GM21390 (cell line): ENCODE results near the gene NEIL1.
A peak's percentile ranks its signal among the peaks of the same experiment; 100 is the strongest.
"Not testable (repeated sequence)": the region's sequence is repeated elsewhere in the genome, so short reads cannot be mapped to it uniquely, and the experiment has no call there.

Source experiments
- ATAC-seq: cut with Tn5 transposase; IDR thresholded peaks from one replicate; pipeline ENCODE4 v1.9.1; 2021; ENCODE audit not compliant: unreplicated experiment

The NEIL1 gene

DNA sequence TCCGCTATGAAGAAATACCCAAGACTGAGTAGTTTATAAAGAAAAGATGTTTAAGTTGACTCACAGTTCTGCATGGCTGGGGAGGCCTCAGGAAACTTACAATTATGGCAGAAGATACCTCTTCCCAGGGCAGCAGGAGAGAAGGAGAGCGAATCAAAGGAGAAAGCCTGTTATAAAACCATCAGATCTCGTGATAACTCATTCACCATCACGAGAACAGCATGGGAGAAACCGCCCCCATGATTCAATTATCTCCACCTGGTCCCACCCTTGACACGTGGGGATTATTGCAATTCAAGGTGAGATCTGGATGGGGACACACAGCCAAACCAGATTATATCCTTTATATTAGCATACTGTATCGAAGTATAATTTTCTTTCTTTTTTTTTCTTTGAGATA, 14.7 kb upstream of the NEIL1 start:
- ATAC-seq, result not testable (repeated sequence)

DNA sequence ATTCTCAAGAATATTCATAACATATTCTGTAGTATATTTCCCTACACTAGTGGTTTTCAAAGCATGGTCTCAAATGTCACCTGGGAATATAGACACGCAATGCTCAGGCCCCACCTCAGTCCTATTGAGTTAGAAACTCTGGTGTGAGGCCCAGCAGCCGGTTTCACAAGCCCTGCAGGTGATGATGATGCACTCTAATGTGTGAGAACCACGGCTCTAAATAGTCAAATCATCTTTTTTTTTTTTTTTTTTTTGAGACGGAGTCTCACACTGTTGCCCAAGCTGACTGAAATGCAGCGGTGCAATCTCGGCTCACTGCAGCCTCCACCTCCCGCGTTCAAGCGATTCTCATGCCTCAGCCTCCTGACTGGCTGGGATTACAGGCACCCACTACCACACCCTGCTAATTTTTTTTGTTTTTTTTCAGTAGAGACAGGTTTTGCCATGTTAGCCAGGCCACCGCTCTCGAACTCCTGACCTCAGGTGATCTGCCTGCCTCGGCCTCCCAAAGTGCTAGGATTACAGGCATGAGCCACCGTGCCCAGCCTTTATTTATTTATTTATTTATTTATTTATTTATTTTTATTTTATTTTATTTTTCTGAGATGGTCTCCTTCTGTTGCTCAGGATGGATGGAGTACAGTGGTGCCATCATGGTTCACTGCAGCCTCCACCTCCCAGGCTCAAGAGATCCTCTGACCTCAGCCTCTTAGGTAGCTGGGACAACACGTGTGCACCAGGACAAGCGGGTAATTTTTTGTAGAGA, 13.0 kb upstream of the NEIL1 start:
- ATAC-seq, result not testable (repeated sequence)

DNA sequence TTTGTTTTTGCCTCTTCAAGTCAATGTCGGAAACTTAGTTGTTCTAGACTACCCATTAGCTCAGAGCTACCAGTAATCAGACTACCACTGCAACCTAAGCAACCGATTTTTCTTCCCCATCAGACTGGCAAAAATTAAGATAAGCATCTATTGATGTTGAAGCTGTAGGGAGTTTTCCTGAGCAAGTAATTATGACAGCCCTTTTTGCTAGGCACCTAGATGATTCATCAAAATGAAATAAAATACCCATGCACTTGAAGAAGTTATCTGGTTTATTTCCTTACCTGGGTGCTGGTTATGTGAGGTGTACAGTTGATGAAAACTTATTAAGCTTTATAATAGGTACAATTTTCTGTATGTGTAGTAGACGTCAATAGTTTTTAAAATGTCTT, 11.5 kb upstream of the NEIL1 start:
- no peak for ATAC-seq

DNA sequence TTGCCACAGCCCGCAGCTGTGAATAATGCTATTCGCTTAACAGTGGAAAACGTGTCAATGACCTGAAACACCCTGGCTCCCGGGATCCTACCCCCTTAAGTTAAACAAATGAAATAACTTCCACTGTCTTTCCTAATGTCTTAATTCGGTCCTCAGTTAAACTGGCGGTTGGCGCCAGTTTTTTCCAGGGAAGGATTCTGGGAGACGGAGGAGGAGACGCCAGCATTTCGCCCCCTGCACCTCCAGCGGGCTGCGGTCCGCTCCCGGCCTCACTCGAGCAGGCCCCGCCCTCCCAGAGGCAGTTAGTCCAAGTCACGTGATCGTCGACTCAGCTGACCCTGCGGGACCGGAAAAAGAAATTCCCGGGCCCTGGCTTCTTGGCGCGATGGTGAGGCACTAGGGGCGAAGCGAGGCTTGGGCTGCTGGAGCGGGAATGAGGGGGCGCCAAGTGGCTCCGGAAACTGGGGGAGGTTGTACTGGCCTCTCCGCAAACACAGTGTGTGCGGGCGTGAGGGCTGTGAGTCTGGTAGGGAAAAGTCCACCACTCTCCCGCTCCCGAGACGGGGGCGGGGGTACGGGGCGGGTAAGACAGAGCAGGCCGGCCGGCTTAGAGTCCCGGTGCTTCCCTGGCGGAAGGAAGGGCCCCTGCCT, 11.0 kb upstream of the NEIL1 start, which contains the start of gene COMMD4:
TSS of gene COMMD4 (plus strand) at position 359 of the 651 bp plus-strand sequence. CDS start at position 386, 27 bp downstream.
- ATAC-seq, result peak; percentile 57

DNA sequence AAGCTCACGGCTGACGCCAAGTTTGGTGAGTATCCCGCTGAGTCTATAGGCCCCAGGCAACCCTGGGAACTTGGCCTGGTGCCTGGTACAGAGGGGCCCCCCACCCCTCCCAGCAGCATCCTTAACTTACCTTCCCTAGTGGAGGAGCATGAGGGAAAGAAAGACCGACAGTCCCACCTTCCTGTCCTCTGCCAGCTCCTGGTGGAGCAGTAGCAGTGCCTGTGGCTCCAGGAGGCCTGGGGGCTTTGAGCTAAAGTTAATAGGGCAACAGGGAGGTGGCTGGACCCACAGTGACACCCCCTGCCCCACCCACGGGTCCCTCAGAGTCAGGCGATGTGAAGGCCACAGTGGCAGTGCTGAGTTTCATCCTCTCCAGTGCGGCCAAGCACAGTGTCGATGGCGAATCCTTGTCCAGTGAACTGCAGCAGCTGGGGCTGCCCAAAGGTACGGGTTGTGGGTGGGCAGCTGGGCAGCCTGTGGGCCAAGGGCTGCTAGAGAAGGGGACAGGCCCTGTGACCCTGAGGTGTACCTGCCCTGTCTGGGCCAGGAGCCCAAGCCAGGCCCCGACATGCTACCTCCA, 8.1 kb upstream of the NEIL1 start:
- ATAC-seq, result no peak

DNA sequence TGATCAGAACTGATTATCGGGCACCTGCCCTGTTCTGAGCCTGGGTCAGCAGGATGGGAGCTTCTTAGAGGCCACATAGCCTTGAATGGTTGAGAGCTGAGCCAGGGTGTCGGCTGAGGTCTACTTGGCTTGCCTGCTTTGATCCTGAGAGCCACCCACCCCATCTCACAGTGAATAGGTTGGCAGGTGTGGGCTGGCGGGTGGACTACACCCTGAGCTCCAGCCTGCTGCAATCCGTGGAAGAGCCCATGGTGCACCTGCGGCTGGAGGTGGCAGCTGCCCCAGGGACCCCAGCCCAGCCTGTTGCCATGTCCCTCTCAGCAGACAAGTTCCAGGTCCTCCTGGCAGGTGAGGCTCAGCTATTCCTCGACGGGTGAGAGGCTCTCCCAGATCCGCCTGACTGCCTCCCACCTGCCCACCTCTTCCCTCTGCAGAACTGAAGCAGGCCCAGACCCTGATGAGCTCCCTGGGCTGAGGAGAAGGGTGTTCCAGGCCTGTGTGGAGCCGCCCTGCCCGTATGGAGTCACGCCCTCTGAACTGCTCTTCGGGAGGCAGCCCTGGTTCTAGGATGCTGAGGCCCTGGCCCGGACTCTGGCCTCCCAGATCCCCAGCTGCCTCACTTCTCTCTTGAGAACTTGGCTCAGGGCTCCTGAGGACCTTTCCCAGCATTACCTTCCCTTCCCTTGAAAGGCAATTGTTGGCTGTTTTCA, 7.2 kb upstream of the NEIL1 start:
- no peak for ATAC-seq

DNA sequence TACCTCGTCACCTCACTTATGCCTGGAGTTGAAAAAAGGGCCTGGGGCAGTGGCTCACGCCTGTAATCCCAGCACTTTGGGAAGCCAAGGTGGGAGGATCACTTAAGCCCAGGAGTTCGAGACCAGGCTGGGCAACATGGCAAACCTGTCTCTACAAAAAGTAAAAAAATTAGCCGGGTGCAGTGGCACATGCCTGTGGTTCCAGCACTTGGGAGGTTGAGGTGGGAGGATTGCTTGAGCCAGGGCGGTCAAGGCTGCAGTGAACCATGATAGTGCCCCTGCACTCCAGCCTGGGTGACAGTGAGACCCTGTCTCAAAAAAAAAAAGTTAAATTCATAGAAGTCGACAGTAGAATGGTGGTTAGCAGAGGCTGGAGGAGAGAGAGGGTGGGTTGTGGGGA, 4.6 kb upstream of the NEIL1 start:
- no peak for ATAC-seq

DNA sequence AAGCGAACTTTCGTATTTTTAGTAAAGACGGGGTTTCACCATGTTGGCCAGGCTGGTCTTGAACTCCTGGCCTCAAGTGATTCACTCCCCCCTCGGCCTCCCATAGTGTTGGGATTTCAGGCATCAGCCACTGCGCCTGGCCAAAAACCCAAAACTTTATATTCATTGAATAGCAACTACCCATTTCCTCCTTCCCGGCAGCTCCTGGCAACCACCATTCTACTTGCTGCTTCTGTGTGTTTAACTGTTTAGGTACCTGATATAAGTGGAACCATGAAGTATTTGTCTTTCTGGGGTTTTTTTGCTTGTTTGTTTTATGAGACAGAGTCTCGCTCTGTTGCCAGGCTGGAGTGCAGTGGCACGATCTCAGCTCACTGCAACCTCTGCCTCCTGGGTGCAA, 2.9 kb upstream of the NEIL1 start:
- ATAC-seq, result not testable (repeated sequence)

DNA sequence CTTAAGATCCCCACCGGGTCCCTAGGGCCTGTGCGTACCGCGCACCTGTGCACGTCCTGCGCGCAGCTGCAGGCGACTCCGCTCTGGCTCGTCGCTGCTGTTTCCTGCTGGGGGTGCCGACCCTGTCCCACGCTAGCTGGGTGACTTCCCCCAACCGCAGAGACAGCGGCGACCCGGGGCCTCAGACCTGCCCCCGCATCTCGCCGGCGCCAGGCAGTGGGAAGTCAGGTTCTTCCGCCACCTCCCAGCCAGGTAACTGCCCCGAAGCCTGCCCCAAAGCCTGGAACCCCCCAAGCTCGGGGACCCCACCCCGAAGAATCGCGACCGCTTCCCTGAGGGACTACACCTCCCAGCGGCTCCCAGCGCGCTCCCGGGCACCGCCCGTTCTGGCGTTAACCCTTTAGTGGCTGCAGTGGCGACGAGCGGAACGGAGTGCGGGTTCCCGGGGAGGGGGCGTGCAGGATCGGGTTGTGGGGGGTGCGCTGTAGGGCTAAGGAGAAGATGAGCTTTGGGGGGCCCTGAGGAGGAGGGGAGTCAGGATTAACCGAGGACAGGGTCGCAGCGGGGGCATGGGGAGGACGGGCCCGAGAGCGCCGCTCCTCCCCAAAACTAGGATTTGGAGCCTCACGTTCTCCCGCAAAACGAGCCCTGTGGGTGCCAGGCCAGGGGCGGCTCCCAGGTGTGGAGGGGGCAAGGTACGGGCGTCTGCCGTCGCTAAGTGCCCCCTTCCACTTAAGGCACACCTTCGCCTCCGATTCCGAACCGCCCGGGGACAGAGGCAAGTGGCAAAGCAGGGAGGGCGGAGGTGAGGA, 589 bp downstream of the NEIL1 start:
- no peak for ATAC-seq

DNA sequence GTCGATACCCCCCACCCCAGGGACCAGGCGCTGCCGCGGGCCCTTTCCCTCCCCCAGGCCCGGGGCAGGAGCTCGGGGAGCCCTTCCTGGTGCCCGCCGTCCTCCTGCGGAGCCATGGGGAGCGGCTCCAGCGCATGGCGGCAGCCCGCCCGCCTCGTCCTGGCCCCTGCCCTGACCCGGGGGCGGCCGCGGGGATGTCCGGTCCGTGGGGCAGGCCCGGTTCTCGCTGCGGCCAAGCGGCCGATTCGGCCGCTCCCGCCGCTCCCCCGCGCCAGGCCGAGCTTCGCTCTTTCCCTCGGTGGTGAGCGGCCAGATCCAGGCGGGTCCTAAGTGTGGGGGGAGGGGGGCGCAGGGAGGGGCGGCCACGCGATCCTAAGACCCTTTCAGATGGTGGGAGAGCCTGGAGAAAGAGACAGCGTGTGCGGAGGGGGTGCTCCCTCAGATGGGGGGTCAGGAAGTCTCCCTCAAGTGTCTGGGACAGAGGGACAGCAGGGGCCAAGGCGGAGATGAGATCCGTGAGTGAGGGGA, 1.3 kb downstream of the NEIL1 start:
- no peak for ATAC-seq

DNA sequence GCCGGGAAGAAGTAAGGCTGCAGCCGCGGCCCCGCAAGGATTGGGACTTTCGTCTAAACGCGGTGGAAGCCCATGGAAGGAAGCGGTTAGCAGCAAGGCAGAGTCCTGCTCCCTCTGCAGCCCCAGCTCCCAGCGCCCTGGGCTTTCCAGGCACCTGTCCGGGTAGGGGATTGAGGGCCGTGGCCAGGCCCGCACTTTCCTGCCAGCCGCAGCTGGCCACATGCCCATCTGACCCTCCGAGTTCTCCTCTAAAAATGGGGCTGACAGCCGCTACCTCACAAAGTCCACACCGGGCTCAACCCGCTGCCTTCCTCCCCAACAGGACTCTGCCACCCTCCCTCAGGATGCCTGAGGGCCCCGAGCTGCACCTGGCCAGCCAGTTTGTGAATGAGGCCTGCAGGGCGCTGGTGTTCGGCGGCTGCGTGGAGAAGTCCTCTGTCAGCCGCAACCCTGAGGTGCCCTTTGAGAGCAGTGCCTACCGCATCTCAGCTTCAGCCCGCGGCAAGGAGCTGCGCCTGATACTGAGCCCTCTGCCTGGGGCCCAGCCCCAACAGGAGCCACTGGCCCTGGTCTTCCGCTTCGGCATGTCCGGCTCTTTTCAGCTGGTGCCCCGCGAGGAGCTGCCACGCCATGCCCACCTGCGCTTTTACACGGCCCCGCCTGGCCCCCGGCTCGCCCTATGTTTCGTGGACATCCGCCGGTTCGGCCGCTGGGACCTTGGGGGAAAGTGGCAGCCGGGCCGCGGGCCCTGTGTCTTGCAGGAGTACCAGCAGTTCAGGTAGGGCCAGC, 1.9 kb downstream of the NEIL1 start:
- ATAC-seq, result no peak

DNA sequence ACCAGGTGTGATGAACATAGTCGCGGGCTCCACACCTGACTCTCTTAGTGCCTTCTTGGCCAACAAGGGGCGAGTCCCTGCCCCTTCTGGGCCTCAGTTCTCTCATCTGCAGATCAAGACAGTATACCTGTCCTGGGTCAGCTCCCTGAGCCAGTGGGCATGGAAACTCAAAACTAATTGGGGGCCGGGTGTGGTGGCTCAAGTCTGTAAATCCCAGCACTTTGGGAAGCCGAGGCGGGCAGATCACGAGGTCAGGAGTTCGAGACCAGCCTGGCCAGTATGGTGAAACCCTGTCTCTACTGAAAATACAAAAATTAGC, 2.5 kb downstream of the NEIL1 start:
- not testable (repeated sequence) for ATAC-seq

DNA sequence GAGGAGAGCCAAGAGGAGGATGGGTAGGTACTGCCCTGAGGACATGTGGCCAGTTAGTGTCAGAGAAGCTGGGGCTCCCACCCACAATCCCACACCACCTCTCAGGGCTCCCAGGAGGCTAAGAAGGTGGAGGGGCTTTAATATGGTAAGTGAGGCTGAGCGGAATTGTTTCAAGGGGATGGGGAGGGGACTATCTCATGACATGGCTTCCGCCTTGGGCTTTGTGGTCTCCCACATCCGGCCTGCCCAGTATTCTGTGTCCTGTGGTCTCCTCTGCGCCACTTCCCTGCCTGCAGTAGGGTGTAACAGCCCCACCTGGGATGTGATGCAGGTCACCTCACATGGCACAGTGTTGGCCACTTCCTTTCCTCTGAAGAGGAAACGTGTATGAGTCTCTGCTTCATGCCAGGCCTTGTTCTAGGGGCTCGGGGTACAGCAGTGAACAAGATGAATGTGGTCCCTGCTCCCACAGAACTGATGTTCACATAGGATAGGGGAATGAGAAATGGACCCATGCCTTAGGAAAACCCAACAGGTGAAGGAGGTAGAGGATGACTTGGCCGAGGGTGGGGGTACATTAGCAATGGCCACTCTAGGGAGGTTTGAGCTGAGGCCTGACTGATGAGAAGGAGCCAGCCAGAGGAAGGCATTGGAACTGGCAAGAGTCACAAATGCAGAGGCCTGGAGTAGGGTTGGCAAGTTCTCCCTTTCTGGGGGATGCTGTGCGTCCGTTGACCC, 3.2 kb downstream of the NEIL1 start:
- ATAC-seq, result peak; percentile 48

DNA sequence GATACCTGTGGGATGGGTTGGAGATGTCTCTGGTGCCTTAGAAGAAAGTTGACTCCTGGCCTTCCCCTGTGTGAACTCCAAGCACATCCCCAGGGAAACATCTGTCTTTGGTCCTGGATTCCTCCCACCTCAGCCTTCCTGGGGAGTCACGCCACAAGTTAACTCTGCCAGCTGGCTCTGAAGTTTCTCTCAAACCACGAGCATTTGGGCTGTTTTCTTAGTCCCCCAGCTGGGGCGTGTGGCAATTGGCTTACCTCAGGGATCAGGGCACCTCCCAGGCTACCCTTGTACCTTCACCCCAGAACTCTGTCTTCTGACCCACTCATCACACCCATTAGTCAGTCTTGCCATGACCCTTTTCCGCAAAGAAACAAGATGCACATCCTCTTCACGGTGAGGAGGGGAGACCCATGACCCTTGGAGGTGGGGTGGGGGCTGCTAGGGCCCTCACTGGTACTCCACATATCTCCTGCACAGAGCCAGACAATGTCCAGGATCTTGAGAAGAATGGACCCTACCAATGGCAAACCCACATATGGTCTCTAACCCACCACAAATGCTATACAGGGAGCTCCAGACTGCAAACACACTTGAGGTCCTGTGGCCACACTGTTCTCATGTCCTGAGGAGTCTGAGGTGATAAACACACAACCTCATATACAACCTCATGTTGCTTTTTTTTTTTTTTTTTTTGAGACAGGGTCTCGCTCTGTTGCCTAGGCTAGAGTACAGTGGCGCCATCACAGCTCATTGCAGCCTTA, 3.9 kb downstream of the NEIL1 start:
- no peak for ATAC-seq

DNA sequence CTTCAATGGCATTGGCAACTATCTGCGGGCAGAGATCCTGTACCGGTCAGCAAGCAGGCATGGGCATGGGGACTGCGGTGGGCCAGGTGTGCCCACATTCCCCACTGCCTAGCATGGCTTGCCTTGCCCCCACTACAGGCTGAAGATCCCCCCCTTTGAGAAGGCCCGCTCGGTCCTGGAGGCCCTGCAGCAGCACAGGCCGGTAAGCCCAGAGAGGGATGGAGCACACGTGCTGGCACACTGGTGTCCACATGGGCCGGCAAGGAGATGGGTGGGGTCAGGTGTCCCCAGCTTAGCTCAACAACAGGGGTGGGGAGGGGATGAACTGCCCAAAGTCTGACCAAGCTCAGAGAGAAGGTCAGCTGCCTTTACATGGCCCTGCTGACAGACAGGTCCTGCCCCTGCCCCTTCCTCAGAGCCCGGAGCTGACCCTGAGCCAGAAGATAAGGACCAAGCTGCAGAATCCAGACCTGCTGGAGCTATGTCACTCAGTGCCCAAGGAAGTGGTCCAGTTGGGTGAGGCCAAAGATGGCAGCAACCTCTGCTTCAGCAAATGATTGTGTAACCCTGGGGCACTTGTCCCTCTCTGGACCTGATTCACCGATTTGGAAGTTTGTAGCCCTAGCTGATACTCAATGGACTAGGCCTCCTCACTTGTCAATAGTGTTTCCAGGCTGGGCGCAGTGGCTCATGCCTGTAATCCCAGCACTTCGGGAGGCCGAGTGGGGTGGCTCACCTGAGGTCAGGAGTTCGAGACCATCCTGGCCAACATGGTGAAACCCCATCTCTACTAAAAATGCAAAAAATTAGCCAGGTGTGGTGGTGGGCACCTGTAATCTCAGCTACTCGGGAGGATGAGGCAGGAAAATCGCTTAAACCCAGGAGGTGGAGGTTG, 5.6 kb downstream of the NEIL1 start:
- ATAC-seq, result no peak

DNA sequence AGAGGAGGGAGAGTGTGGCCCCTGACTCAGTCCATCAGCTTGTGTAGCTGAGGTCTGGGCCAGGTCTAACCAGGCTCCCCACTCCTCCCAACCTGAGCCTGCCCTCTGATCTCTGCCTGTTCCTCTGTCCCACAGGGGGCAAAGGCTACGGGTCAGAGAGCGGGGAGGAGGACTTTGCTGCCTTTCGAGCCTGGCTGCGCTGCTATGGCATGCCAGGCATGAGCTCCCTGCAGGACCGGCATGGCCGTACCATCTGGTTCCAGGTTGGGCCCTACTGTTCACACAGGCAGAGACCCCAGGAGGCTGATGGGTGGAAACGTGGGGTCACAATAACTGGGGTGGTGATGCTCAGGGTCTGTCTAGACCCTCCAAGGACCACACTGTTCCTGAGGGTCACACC, 6.8 kb downstream of the NEIL1 start:
- ATAC-seq, result no peak

DNA sequence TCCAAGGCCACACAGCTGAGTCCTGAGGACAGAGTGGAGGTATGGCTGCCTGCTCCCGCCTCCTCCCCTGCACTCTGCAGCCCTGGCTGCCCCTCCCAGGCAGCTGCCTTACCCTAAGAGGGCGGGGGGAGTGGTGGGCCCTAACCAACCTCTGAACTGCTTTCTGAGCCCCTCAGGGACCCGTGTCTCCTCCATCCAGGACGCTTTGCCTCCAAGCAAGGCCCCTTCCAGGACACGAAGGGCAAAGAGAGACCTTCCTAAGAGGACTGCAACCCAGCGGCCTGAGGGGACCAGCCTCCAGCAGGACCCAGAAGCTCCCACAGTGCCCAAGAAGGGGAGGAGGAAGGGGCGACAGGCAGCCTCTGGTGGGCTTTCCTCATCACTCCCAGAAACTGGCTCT, 7.6 kb downstream of the NEIL1 start:
- no peak for ATAC-seq
